Measurements from ENCODE around the gene USF2. TPM values are rescaled to one million over a fixed set of nuclear protein-coding genes. Genes with fewer than 3 reads are reported as not detected.

USF2 gene
- total and polyA plus RNA-seq, 7 donors: 72.8 to 120 (median 98.3) TPM

GRCh38 chr19:35306473-35307246, 37.9 kb downstream of the USF2 start:
- Histone ChIP-seq H3K27ac (no peak overlapping the region), H3K4me1 (no peaks in the 10 kb centered on the region), H3K9me3 (no peaks in the 10 kb centered on the region), H3K27me3 (peaks cover 0 to 50% (median 8%) of the 10 kb centered on the region in 3 donors), H3K36me3 (no peaks in the 10 kb centered on the region), H3K4me3 (no peak overlapping the region)
- TF ChIP-seq POLR2A (IDR thresholded peaks at IDR 0.05) (no peak), POLR2AphosphoS5 (IDR thresholded peaks at IDR 0.05) (no peak), EP300 (IDR thresholded peaks at IDR 0.05) (no peak)
- TF ChIP-seq, protein P1, sequence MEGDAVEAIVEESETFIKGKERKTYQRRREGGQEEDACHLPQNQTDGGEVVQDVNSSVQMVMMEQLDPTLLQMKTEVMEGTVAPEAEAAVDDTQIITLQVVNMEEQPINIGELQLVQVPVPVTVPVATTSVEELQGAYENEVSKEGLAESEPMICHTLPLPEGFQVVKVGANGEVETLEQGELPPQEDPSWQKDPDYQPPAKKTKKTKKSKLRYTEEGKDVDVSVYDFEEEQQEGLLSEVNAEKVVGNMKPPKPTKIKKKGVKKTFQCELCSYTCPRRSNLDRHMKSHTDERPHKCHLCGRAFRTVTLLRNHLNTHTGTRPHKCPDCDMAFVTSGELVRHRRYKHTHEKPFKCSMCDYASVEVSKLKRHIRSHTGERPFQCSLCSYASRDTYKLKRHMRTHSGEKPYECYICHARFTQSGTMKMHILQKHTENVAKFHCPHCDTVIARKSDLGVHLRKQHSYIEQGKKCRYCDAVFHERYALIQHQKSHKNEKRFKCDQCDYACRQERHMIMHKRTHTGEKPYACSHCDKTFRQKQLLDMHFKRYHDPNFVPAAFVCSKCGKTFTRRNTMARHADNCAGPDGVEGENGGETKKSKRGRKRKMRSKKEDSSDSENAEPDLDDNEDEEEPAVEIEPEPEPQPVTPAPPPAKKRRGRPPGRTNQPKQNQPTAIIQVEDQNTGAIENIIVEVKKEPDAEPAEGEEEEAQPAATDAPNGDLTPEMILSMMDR (IDR thresholded peaks at IDR 0.05): no peak
- DNase-seq: no peak
- WGBS, 2 donors: 79 to 85% methylated on average over 20 of the region's 20 CpGs
- intact Hi-C loops (cut with DNase I): no loop called here

DNA sequence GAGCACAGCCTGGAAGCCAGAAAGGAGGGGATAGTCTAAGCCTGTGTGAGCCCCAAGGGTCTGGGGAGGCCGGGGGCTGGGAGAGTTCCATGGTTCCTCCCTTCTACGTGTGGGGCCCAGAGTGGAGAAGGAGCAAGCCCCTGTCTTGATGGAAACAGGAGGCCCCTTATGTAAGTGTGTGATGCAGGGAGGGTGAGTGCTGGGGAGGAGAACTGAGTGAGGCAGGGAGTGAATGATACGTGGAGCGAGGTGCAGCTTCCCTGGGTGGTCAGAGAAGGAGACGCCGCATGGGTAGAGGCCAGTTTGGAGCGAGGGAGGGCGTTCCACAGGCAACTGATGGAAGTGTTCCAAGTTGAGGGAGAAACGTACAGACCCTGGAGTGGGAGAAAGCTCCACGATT, 39.2 kb downstream of the USF2 start:
- Histone ChIP-seq H3K4me1 (no peaks in the 10 kb centered on the region), H3K4me3 (no peak overlapping the region), H3K9me3 (no peaks in the 10 kb centered on the region), H3K27me3 (peaks cover 0 to 48% (median 8%) of the 10 kb centered on the region in 3 donors), H3K27ac (no peak overlapping the region), H3K36me3 (no peaks in the 10 kb centered on the region)
- no peak for DNase-seq
- 77 to 83% methylated on average over 10 of the region's 10 CpGs for WGBS, 2 donors
- intact Hi-C loops (cut with DNase I): no loop called here
- no peak for TF ChIP-seq POLR2A (IDR thresholded peaks at IDR 0.05)
- no peak for TF ChIP-seq EP300 (IDR thresholded peaks at IDR 0.05)
- no peak for TF ChIP-seq POLR2AphosphoS5 (IDR thresholded peaks at IDR 0.05)
- TF ChIP-seq, protein P1 (IDR thresholded peaks at IDR 0.05): no peak

DNA sequence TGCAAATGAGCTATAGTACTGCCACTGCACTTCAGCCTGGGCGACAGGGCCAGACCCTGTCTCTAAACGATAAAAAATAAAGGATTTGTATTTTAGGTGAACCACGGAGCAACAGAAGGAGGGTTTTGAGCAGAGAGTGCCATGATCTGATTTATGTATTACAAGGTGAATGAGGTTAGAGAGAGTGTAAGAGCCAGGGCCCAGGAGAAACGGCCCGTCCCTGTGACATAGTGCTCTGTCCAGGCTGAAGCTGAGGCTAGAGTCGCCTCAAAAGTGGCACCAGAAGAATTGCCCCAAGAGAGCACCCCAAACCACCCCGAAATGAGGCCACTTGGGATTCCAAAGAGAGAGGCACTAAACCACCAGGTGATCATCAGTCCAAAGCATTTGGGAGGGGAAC, 40.1 kb downstream of the USF2 start:
- no peaks in the 10 kb centered on the region for H3K9me3 ChIP-seq
- WGBS, 2 donors: 81 to 88% methylated on average over 7 of the region's 7 CpGs
- H3K27me3 ChIP-seq: peaks cover 0 to 48% (median 8%) of the 10 kb centered on the region in 3 donors
- H3K4me1 ChIP-seq: no peaks in the 10 kb centered on the region
- TF ChIP-seq, protein P1 (IDR thresholded peaks at IDR 0.05): no peak
- no peak for TF ChIP-seq EP300 (IDR thresholded peaks at IDR 0.05)
- no peak for TF ChIP-seq POLR2AphosphoS5 (IDR thresholded peaks at IDR 0.05)
- TF ChIP-seq POLR2A (IDR thresholded peaks at IDR 0.05): no peak
- intact Hi-C loops (cut with DNase I): no loop called here
- no peak for DNase-seq
- H3K4me3 ChIP-seq: no peak overlapping the region
- H3K36me3 ChIP-seq: no peaks in the 10 kb centered on the region
- peak overlapping the region in 1 of 4 donors; percentile 23 for H3K27ac ChIP-seq

DNA sequence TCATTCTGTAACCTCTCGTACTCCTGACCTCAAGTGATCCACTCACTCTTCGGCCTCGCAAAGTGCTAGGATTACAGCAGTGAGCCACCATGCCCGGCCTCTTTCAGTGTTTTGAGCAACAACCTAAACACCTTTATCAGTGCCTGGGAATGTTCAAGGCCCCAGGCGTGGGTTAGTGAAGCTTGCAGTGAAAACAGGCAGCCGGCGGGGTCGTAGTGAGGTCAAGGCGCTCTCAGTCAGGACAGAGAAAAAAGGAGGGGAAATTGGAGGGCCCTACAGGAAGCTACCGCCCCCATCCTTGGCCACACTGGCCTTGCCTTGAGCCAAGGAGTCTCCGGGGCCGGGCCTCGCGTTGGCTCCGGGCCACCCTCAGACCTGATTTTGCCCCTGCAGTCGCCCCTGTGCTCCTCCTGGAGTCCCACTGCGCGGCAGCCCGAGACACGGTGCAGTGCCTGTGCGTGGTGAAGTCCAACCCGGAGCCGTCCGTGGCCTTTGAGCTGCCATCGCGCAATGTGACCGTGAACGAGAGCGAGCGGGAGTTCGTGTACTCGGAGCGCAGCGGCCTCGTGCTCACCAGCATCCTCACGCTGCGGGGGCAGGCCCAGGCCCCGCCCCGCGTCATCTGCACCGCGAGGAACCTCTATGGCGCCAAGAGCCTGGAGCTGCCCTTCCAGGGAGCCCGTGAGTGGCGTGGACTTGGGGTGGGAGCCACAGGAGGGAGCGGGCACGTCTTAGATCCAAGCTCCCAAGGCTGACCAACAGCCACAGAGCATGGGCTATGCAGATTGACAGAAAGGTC, 40.9 kb downstream of the USF2 start:
- no peaks in the 10 kb centered on the region for H3K4me1 ChIP-seq
- peak overlapping the region in 1 of 4 donors; percentile 23 for H3K27ac ChIP-seq
- H3K9me3 ChIP-seq: no peaks in the 10 kb centered on the region
- intact Hi-C loops (cut with DNase I): no loop called here
- H3K4me3 ChIP-seq: no peak overlapping the region
- H3K27me3 ChIP-seq: peaks cover 0 to 40% (median 7%) of the 10 kb centered on the region in 3 donors
- no peak for DNase-seq
- no peak for TF ChIP-seq POLR2AphosphoS5 (IDR thresholded peaks at IDR 0.05)
- TF ChIP-seq POLR2A (IDR thresholded peaks at IDR 0.05): no peak
- TF ChIP-seq, protein P1 (IDR thresholded peaks at IDR 0.05): no peak
- no peak for TF ChIP-seq EP300 (IDR thresholded peaks at IDR 0.05)
- no peaks in the 10 kb centered on the region for H3K36me3 ChIP-seq
- whole genome bisulfite sequencing, 2 donors: 81 to 82% methylated on average over 47 of the region's 47 CpGs
